ENCODE measurements around the gene WFIKKN2.

WFIKKN2 gene

DNA sequence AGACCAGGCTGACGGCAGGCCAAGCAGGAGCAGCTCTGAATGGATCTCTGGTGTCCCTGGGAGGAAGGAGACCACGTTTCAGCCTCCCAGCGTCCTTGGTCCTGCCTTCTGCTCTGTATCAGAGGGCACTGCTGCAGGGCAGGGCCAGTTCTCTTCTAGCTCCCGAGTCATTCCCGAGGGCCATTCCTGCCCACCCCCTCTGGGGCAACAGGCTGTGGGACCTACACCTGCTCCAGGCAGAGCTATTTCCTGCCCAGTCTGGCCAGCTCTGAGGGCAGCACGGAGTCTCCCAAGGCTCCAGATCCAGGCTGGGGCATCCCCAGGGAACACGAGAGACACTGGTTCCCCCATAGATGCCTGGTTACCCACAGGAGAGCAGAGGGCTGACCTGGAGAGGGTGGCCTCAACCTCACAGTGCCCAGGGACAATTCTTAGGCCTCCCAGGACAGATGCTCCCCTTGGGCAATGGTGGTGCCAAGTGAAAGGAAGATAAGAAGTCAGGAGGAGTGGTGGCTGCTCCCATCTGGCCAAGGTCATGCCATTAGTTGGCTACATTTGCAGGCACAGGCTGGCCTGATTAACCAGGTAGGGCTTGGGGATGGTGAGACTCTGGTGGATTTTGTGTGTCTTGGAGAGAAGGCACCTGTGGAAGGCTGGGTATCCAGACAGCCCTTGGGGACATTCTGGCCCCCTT is 2.0 kb downstream of the WFIKKN2 start:
- DNase-seq = no peak

- no peak for DNase-seq
Measured at GRCh38 chr17:50837980-50838954, 2.9 kb downstream of the WFIKKN2 start.

- DNase-seq = no peak
Measured at GRCh38 chr17:50839591-50840310, 4.4 kb downstream of the WFIKKN2 start.

GRCh38 chr17:50840311-50840851 is 5.0 kb downstream of the WFIKKN2 start:
- no peak for DNase-seq

DNA sequence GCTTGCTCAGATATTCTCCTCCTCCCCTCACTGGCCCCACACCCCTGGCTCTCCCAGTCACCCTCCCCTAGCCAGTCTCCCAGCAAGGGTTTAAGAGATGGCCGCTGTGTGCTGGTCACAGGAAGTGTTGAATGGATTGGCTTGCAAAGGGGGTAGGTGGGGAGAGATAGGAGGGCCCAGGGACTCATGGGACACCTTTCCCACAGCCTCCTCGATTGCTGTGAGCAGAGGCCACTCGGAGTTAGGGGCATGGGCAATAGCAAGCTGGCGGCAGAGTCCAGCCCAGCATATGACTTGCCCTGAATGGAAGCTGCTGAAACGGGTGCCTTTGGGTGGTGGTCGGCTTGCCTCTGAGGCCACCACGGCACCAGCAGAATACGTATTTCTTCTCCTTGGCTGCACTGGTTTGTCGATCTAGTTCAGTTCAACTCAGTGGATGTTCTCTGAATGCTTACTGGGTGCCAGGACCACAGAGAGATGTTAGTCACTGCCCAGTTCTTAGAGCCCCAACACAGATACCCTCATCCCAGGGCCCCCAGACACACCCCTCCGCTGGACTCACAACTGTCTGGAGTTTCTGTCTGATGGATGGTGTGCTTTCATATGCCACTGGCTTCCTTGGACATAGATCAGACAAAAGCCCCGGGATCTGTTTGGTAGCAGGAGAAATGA is 6.0 kb downstream of the WFIKKN2 start:
- DNase-seq = no peak

DNA sequence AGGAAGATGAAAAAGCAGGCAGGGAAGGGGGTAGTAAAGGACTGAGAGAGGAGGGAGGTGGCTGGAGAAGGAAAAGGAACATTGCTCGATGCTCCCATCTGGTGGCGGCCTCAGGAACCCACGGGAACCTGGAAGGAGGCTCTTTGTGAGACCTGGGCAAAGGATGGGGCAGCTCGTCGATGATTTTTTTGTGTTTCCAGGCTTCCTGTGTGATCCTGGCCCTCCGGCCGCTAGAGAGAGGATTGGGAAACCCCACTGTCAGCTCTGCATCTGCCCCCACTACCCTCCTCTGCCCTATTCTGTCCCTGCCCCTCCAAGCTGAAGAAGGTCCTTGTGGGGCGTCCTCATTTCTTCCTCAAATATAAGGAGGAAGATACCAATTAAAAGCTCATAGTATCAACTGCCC is 6.6 kb downstream of the WFIKKN2 start:
- DNase-seq = peak; percentile 62

DNA sequence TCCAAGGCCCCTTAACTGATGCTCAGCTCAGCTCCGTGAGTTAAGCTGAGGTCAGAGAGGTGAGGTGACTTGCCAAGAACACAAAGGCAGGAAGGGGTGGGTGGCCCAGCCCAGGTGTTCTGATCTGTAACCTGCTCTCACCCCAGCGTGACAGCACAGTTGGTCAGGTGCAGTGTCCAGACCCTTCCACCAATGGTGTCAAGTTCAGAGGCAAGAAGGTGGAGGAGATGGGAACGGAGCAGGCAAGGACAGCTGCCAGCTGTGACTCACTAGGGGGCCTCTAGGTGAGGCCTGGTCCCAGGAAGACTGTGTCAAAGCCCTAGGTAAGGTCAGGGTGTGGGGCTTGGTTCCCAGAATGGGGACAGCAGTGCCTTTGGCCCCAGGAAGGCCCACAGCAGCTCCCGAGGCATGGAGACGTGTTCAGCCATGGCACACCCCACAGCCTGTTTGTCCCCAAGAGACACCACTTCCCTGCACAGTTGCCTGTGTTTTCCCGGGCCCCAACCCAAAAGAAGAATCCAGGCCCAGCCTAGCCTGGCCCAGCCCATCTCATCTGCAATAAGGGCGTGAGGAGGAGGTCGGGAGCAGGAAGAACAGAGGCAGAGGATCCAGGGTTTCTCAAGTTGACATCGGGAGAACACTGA is 7.2 kb downstream of the WFIKKN2 start:
- DNase-seq = no peak

- no peak for DNase-seq
Measured at GRCh38 chr17:50843150-50843905, 7.9 kb downstream of the WFIKKN2 start.

DNA sequence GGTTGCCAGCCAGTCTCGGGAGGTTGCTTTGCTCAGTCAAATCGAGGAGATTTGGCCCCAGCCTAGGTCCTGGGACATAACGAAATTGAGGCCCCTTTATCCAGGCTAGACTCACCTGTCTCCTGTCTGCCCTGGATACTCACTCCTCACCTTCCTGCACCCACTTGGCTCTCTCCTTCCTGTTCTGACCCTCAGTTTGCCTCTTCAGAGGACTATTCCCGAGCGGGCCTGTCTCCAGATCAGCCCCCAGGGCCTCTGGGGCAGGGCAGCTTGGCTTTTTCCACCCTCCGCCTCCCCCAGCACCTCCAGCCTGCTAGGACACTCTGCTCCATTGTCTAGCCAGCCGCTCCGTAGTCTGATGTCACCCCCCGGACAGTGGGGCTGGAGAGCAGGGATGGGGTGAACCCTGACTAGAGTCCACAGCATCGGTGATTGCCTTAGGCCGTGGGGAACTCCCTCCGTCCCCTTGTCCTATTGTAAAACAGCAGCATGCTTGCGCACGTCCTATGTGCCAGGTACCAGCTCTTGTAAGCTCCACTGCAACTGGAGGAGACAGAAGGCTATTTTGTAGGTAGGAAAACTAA is 8.8 kb downstream of the WFIKKN2 start:
- no peak for DNase-seq

- DNase-seq = no peak
Measured at GRCh38 chr17:50845240-50846147, 10.1 kb downstream of the WFIKKN2 start.

GRCh38 chr17:50847566-50847965 is 12.2 kb downstream of the WFIKKN2 start:
- no peak for DNase-seq

DNA sequence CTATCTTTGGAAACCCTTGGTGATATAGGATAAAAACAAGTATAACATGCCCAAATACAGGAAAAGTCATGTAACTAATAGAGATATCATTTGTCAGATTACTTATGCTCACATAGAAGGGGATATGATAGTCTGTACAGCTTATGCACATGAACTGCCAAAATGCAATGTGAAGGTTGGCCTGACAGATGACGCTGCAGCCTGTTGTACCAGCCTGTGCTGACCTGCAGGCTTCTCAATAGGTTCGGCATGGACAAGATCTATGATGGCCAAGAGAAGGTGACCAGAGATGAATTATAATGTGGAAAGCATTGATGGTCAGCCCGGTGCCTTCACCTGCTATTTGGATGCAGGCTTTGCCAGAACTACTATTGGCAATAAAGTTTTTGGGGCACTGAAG is 12.7 kb downstream of the WFIKKN2 start:
- no peak for DNase-seq

GRCh38 chr17:50848711-50849110 is 13.3 kb downstream of the WFIKKN2 start:
- no peak for DNase-seq

DNA sequence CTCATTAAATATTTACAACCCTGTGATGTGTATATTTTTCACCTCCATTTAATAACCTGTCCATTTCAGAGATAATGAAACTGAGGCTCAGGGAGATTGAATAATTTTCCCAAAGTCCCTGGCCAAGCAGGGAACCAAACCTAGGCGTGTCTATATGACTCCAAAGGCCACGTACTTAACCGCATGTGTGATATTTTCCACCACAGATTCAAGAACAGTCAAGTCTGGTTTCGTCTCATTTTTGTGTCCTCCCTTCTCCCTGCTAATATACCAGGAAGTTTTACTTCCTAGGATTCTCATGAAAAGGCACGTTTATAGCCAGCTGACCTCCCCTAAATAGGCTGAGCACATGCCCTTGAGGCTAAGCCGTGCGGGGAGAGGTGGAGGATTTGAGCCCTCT is 15.3 kb downstream of the WFIKKN2 start:
- DNase-seq = no peak

DNA sequence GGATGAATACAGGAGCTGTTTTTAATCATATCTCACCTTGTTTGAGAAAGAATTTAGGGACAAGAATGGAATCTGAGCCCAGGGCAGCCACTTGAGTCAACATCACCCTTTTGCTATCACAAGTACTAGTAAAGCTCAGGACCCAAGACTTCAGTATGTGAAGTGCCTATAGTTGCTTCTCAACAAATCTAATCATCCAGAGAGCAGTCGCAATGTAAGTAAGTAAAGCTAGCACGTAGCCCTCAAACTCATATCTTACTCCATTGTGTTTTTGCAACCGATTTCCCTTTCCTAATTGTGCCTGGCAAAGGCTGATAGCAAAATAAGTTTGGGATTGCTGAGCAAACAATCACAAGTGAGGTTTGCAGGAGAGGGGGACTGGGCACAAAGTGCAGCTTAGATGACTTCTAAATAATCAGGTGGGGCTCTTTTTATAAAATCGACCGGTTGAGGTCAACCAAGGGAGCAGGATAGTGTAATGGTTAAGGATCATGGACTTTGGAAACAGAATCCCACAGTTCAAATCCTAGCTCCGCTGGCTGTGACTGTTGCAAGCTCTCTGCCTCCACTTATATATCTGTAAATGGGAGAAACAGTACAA is 17.7 kb downstream of the WFIKKN2 start:
- no peak for DNase-seq

GRCh38 chr17:50853781-50854180 is 18.4 kb downstream of the WFIKKN2 start:
- no peak for DNase-seq

GRCh38 chr17:50855708-50856330 is 20.4 kb downstream of the WFIKKN2 start:
- no peak for DNase-seq

GRCh38 chr17:50856431-50856830 is 21.0 kb downstream of the WFIKKN2 start:
- DNase-seq = no peak
